ENCODE results near the gene TSPAN3. TPM values are rescaled to one million over a fixed set of nuclear protein-coding genes. Genes with fewer than 3 reads are reported as not detected.

TSPAN3 gene
- total RNA-seq, 6 donors from 2014 or later = 97.4 to 742 (median 396) TPM

- peaks cover 0 to 17% (median 9%) of the 10 kb centered on the region in 4 donors for H3K4me1 ChIP-seq
- ATAC-seq (ENCODE audit: low FRiP score in 2 of 2) (no peak), DNase-seq (no peak)
- H3K4me3 ChIP-seq = no peak overlapping the region
- no peaks in the 10 kb centered on the region for H3K27me3 ChIP-seq
- no peak for TF ChIP-seq POLR2AphosphoS5 (IDR thresholded peaks at IDR 0.05)
- no peak for TF ChIP-seq CTCF (IDR thresholded peaks at IDR 0.05)
- TF ChIP-seq POLR2A (IDR thresholded peaks at IDR 0.05) = no peak
- no peak for TF ChIP-seq EP300 (IDR thresholded peaks at IDR 0.05)
- H3K27ac ChIP-seq = peak overlapping the region in 2 of 4 donors; percentile 42 to 60
- no peaks in the 10 kb centered on the region for H3K9me3 ChIP-seq
- H3K36me3 ChIP-seq = peaks cover 0 to 3% (median 0%) of the 10 kb centered on the region in 4 donors
- WGBS, 2 donors = 93% methylated on average over 11 to 14 of the region's 14 CpGs
Observed at GRCh38 chr15:77022646-77023575, 48.0 kb downstream of the TSPAN3 start.

- H3K9me3 ChIP-seq = no peaks in the 10 kb centered on the region
- H3K27ac ChIP-seq = peak overlapping the region in 2 of 4 donors; percentile 42 to 60
- TF ChIP-seq POLR2A (IDR thresholded peaks at IDR 0.05) = no peak
- peak in 1 of 2 donors; percentile 22 for TF ChIP-seq POLR2AphosphoS5 (IDR thresholded peaks at IDR 0.05)
- no peaks in the 10 kb centered on the region for H3K36me3 ChIP-seq
- 52 to 78% methylated on average over 7 of the region's 7 CpGs for WGBS, 2 donors
- no peak for ATAC-seq (ENCODE audit: low FRiP score in 2 of 2)
- no peak for DNase-seq
- H3K4me1 ChIP-seq = peaks cover 0 to 16% (median 7%) of the 10 kb centered on the region in 4 donors
- H3K4me3 ChIP-seq = no peak overlapping the region
- H3K27me3 ChIP-seq = no peaks in the 10 kb centered on the region
Observed at GRCh38 chr15:77021803-77022381, 49.0 kb downstream of the TSPAN3 start.

GRCh38 chr15:77021088-77021481, 49.8 kb downstream of the TSPAN3 start:
- peaks cover 0 to 16% (median 8%) of the 10 kb centered on the region in 4 donors for H3K4me1 ChIP-seq
- no peak for ATAC-seq (ENCODE audit: low FRiP score in 2 of 2)
- no peaks in the 10 kb centered on the region for H3K9me3 ChIP-seq
- H3K27me3 ChIP-seq = no peaks in the 10 kb centered on the region
- H3K4me3 ChIP-seq = no peak overlapping the region
- no peak for TF ChIP-seq POLR2AphosphoS5 (IDR thresholded peaks at IDR 0.05)
- TF ChIP-seq EP300 (IDR thresholded peaks at IDR 0.05) = no peak
- TF ChIP-seq CTCF (IDR thresholded peaks at IDR 0.05) = no peak
- no peak for TF ChIP-seq POLR2A (IDR thresholded peaks at IDR 0.05)
- no peak overlapping the region for H3K27ac ChIP-seq
- H3K36me3 ChIP-seq = no peaks in the 10 kb centered on the region
- 78 to 92% methylated on average over 6 to 9 of the region's 9 CpGs for WGBS, 2 donors
- DNase-seq = no peak

GRCh38 chr15:77020348-77021087, 50.4 kb downstream of the TSPAN3 start:
- no peak for DNase-seq
- ATAC-seq (ENCODE audit: low FRiP score in 2 of 2) = no peak
- H3K27ac ChIP-seq = no peak overlapping the region
- peaks cover 2 to 18% (median 11%) of the 10 kb centered on the region in 4 donors for H3K4me1 ChIP-seq
- 82 to 83% methylated on average over 2 to 6 of the region's 6 CpGs for WGBS, 2 donors
- no peak for TF ChIP-seq POLR2AphosphoS5 (IDR thresholded peaks at IDR 0.05)
- no peak for TF ChIP-seq CTCF (IDR thresholded peaks at IDR 0.05)
- no peak for TF ChIP-seq EP300 (IDR thresholded peaks at IDR 0.05)
- TF ChIP-seq POLR2A (IDR thresholded peaks at IDR 0.05) = no peak
- H3K9me3 ChIP-seq = no peaks in the 10 kb centered on the region
- H3K27me3 ChIP-seq = no peaks in the 10 kb centered on the region
- no peaks in the 10 kb centered on the region for H3K36me3 ChIP-seq
- H3K4me3 ChIP-seq = no peak overlapping the region
